ENCODE measurements around the gene PLA2G4E. TPM values are rescaled to one million over a fixed set of nuclear protein-coding genes. Genes with fewer than 3 reads are reported as not detected.

PLA2G4E gene
- polyA plus RNA-seq, 1 donor (not counting 4 experiments of a cell fraction or from before 2014, with no cell fraction given), result 3.5 TPM

GRCh38 chr15:41996376-41996775 lies 24.5 kb downstream of the PLA2G4E start:
- dilution Hi-C loops (cut with MboI; ENCODE audit: extremely low pct_ligation_motif_present, low sequenced_read_pairs), result no loop called here
- DNase-seq (ENCODE audit: low read depth, low spot score), result no peak
- no peaks in the 10 kb centered on the region for H3K27me3 ChIP-seq (ENCODE audit: control insufficient read depth, extremely low read depth, insufficient read depth, low read length)

GRCh38 chr15:41995476-41995855 lies 25.4 kb downstream of the PLA2G4E start:
- TF ChIP-seq CTCF (optimal IDR thresholded peaks at IDR 0.05 in 1 of 3, IDR thresholded peaks at IDR 0.05 in 1 of 3, conservative IDR thresholded peaks at IDR 0.05 in 1 of 3; ENCODE audit: extremely low read depth in 1 of 3, insufficient read depth in 2 of 3, low read length in 3 of 3) (no peak), EZH2 (IDR thresholded peaks at IDR 0.05; ENCODE audit: low read length) (no peak)
- H3K27ac ChIP-seq (ENCODE audit: control insufficient read depth, insufficient read depth, low read length), result no peak overlapping the region
- dilution Hi-C loops (cut with MboI; ENCODE audit: extremely low pct_ligation_motif_present, low sequenced_read_pairs), result no loop called here
- no peak overlapping the region for H2AFZ ChIP-seq (ENCODE audit: control insufficient read depth, low read length)
- no peak overlapping the region for H3K4me3 ChIP-seq (ENCODE audit: control insufficient read depth in 2 of 3, extremely low read depth in 1 of 3, insufficient read depth in 2 of 3, low read depth in 1 of 3, low read length in 3 of 3)
- no peaks in the 10 kb centered on the region for H4K20me1 ChIP-seq (ENCODE audit: control insufficient read depth, extremely low read depth, insufficient read depth, low read length)
- no peak for DNase-seq (ENCODE audit: low read depth, low spot score)
- H3K9me3 ChIP-seq (ENCODE audit: control insufficient read depth, low read depth, low read length), result no peaks in the 10 kb centered on the region
- H3K4me2 ChIP-seq (ENCODE audit: control insufficient read depth, extremely low read depth, insufficient read depth, low read depth, low read length), result no peak overlapping the region
- H3K36me3 ChIP-seq (ENCODE audit: control insufficient read depth in 2 of 2, extremely low read depth in 1 of 2, insufficient read depth in 2 of 2, low read length in 2 of 2), result no peaks in the 10 kb centered on the region
- no peak overlapping the region for H3K9ac ChIP-seq (ENCODE audit: control insufficient read depth, extremely low read depth, insufficient read depth, low read length)
- no peaks in the 10 kb centered on the region for H3K9me1 ChIP-seq (ENCODE audit: control insufficient read depth, extremely low read depth, insufficient read depth, low read length)
- no peaks in the 10 kb centered on the region for H3K79me2 ChIP-seq (ENCODE audit: control insufficient read depth, insufficient read depth, low read length)
- no peak for FAIRE-seq
- no peaks in the 10 kb centered on the region for H3K27me3 ChIP-seq (ENCODE audit: control insufficient read depth, extremely low read depth, insufficient read depth, low read length)
- no peaks in the 10 kb centered on the region for H3K4me1 ChIP-seq (ENCODE audit: control insufficient read depth, extremely low read depth, insufficient read depth, low read length)

More at GRCh38 chr15:41996376-41996775, 24.5 kb downstream of the PLA2G4E start:
- H3K4me2 ChIP-seq (ENCODE audit: control insufficient read depth, extremely low read depth, insufficient read depth, low read depth, low read length), result no peak overlapping the region
- no peak overlapping the region for H3K4me3 ChIP-seq (ENCODE audit: control insufficient read depth in 2 of 3, extremely low read depth in 1 of 3, insufficient read depth in 2 of 3, low read depth in 1 of 3, low read length in 3 of 3)
- H3K9me3 ChIP-seq (ENCODE audit: control insufficient read depth, low read depth, low read length), result no peaks in the 10 kb centered on the region
- TF ChIP-seq CTCF (optimal IDR thresholded peaks at IDR 0.05 in 1 of 3, IDR thresholded peaks at IDR 0.05 in 1 of 3, conservative IDR thresholded peaks at IDR 0.05 in 1 of 3; ENCODE audit: extremely low read depth in 1 of 3, insufficient read depth in 2 of 3, low read length in 3 of 3), result no peak
- no peak for TF ChIP-seq EZH2 (IDR thresholded peaks at IDR 0.05; ENCODE audit: low read length)
- H3K79me2 ChIP-seq (ENCODE audit: control insufficient read depth, insufficient read depth, low read length), result no peaks in the 10 kb centered on the region
- H2AFZ ChIP-seq (ENCODE audit: control insufficient read depth, low read length), result no peak overlapping the region
- no peaks in the 10 kb centered on the region for H3K9me1 ChIP-seq (ENCODE audit: control insufficient read depth, extremely low read depth, insufficient read depth, low read length)
- no peak overlapping the region for H3K9ac ChIP-seq (ENCODE audit: control insufficient read depth, extremely low read depth, insufficient read depth, low read length)
- H3K27ac ChIP-seq (ENCODE audit: control insufficient read depth, insufficient read depth, low read length), result no peak overlapping the region
- H3K4me1 ChIP-seq (ENCODE audit: control insufficient read depth, extremely low read depth, insufficient read depth, low read length), result no peaks in the 10 kb centered on the region
- FAIRE-seq, result no peak
- no peaks in the 10 kb centered on the region for H4K20me1 ChIP-seq (ENCODE audit: control insufficient read depth, extremely low read depth, insufficient read depth, low read length)
- H3K36me3 ChIP-seq (ENCODE audit: control insufficient read depth in 2 of 2, extremely low read depth in 1 of 2, insufficient read depth in 2 of 2, low read length in 2 of 2), result no peaks in the 10 kb centered on the region

Data from keratinocyte (primary cell).